Neural progenitor cell (in vitro differentiated cells): Measurements from ENCODE around the gene LGI4.

ENCODE experiments used
- EZH2 ChIP-seq: fragments of 200-600 bp; sonication (generic); IDR thresholded peaks from 2 replicates; pipeline ENCODE4 v1.6.1; 2017; ENCODE audit warnings: antibody characterized with exemption, mild to moderate bottlenecking, moderate library complexity
- EZH2phosphoT487 ChIP-seq: fragments of 200-600 bp; sonication (generic); IDR thresholded peaks from 2 replicates; pipeline ENCODE4 v1.6.1; 2017; ENCODE audit warnings: antibody characterized with exemption
- TF ChIP-seq, protein P1 (sequence below): fragments of 200-600 bp; sonication (generic); IDR thresholded peaks from 2 replicates; pipeline ENCODE4 v1.5.1; 2017; ENCODE audit warnings: antibody characterized with exemption, mild to moderate bottlenecking

- TF ChIP-seq, protein P1, sequence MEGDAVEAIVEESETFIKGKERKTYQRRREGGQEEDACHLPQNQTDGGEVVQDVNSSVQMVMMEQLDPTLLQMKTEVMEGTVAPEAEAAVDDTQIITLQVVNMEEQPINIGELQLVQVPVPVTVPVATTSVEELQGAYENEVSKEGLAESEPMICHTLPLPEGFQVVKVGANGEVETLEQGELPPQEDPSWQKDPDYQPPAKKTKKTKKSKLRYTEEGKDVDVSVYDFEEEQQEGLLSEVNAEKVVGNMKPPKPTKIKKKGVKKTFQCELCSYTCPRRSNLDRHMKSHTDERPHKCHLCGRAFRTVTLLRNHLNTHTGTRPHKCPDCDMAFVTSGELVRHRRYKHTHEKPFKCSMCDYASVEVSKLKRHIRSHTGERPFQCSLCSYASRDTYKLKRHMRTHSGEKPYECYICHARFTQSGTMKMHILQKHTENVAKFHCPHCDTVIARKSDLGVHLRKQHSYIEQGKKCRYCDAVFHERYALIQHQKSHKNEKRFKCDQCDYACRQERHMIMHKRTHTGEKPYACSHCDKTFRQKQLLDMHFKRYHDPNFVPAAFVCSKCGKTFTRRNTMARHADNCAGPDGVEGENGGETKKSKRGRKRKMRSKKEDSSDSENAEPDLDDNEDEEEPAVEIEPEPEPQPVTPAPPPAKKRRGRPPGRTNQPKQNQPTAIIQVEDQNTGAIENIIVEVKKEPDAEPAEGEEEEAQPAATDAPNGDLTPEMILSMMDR: no peak
- TF ChIP-seq EZH2: no peak
- TF ChIP-seq EZH2phosphoT487: no peak
Observed at GRCh38 chr19:35122687-35123551, 11.9 kb downstream of the LGI4 start.
